EL (cell line): Measurements from ENCODE around the gene CBARP.

ENCODE experiments used
- DNase-seq: peaks from one replicate; pipeline ENCODE4 v3.0.0-alpha.2; 2016

The CBARP gene

GRCh38 chr19:1237754-1238368 lies at the start of gene CBARP:
Gene CBARP (minus strand): TSS chr19:1238005. CDS start chr19:1236100, 1,905 bp downstream.
- DNase-seq, result peak; percentile 56

- no peak for DNase-seq
These were observed 48.9 kb upstream of the CBARP start for GRCh38 chr19:1286487-1287353.

GRCh38 chr19:1285737-1286360 lies 48.0 kb upstream of the CBARP start, which contains the start of gene EFNA2:
Gene EFNA2 (plus strand): TSS chr19:1285873. CDS start chr19:1286169, 296 bp downstream.
- DNase-seq, result no peak

GRCh38 chr19:1284979-1285736 lies 47.4 kb upstream of the CBARP start:
- no peak for DNase-seq

GRCh38 chr19:1284293-1284978 lies 46.6 kb upstream of the CBARP start:
- no peak for DNase-seq

GRCh38 chr19:1283917-1284292 lies 46.1 kb upstream of the CBARP start:
- DNase-seq, result no peak

- DNase-seq, result no peak
These were observed 45.6 kb upstream of the CBARP start for GRCh38 chr19:1283207-1283916.

GRCh38 chr19:1282588-1283206 lies 44.9 kb upstream of the CBARP start:
- no peak for DNase-seq

- no peak for DNase-seq
These were observed 43.9 kb upstream of the CBARP start for GRCh38 chr19:1281569-1282287.

GRCh38 chr19:1280636-1281568 lies 43.1 kb upstream of the CBARP start:
- no peak for DNase-seq

- DNase-seq, result peak; percentile 79
These were observed 42.1 kb upstream of the CBARP start for GRCh38 chr19:1279782-1280341.

GRCh38 chr19:1278713-1279660 lies 41.2 kb upstream of the CBARP start:
- DNase-seq, result no peak

GRCh38 chr19:1278074-1278473 lies 40.3 kb upstream of the CBARP start:
- no peak for DNase-seq

GRCh38 chr19:1277061-1277460 lies 39.3 kb upstream of the CBARP start:
- DNase-seq, result no peak

GRCh38 chr19:1276628-1277022 lies 38.8 kb upstream of the CBARP start:
- DNase-seq, result no peak

GRCh38 chr19:1275976-1276627 lies 38.3 kb upstream of the CBARP start:
- no peak for DNase-seq

- peak; percentile 97 for DNase-seq
These were observed 37.6 kb upstream of the CBARP start, which contains the start of gene FAM174C for GRCh38 chr19:1275260-1275975. Gene FAM174C (plus strand): TSS chr19:1275530. CDS start chr19:1275550, 20 bp downstream.
